A549 (cell line): ENCODE data around the gene RHEB.

Source experiments
- CBX8 ChIP-seq: fragments of 200-600 bp; sonication (generic); IDR thresholded peaks from 2 replicates; pipeline ENCODE4 v1.6.1; 2016
- CHD2 ChIP-seq: fragments of 150-350 bp; IDR thresholded peaks from 2 replicates; pipeline ENCODE4 v1.6.1; 2014; ENCODE audit warnings: low read length; ENCODE audit not compliant: partially characterized antibody
- FOSL2 ChIP-seq, 2 experiments: fragments of 450-650 bp in 1 of 2; fragments of >200 bp in 1 of 2; sonication (Bioruptor Twin) in 1 of 2; formaldehyde crosslinking; IDR thresholded peaks; 2 replicates each; pipeline versions ENCODE4 v1.5.0 to v1.6.1; 2016 to 2020; ENCODE audit warnings: mild to moderate bottlenecking in 1 of 2, moderate library complexity in 1 of 2
- HMGXB4 ChIP-seq: fragments of 250-450 bp; sonication (Bioruptor Pico); IDR thresholded peaks from 2 replicates; pipeline ENCODE4 v1.5.0; 2021; ENCODE audit warnings: mild to moderate bottlenecking, moderate library complexity, borderline replicate concordance
- KDM1A ChIP-seq: fragments of 200-600 bp; sonication (generic); IDR thresholded peaks from 2 replicates; pipeline ENCODE4 v1.6.1; 2016; ENCODE audit warnings: low read depth, mild to moderate bottlenecking
- MAZ ChIP-seq: fragments of 150-350 bp; IDR thresholded peaks from 2 replicates; pipeline ENCODE4 v1.6.1; 2014; ENCODE audit warnings: antibody characterized with exemption, low read depth, low read length, borderline replicate concordance
- PBX3 ChIP-seq: IDR thresholded peaks from 2 replicates; pipeline ENCODE4 v1.6.1; 2012
- POLR2A ChIP-seq: IDR thresholded peaks from 2 replicates; pipeline ENCODE4 v1.6.1; 2012; ENCODE audit warnings: mild to moderate bottlenecking, low read length
- POLR2AphosphoS2 ChIP-seq: conservative IDR thresholded peaks from 2 replicates; pipeline ENCODE4 v1.6.1; 2012; ENCODE audit warnings: low read length, improper control_type of control experiment, inconsistent platforms
- USF2 ChIP-seq: fragments of 450-650 bp; IDR thresholded peaks from 2 replicates; pipeline ENCODE4 v1.6.1; 2014; ENCODE audit warnings: antibody characterized with exemption
- ZNF302 ChIP-seq: fragments of 250-450 bp; sonication (Bioruptor Pico); IDR thresholded peaks from 2 replicates; pipeline ENCODE4 v1.9.0; 2021; ENCODE audit warnings: inconsistent platforms, mild to moderate bottlenecking, moderate library complexity
- TF ChIP-seq, protein P1 (sequence below): fragments of >200 bp; sonication (Bioruptor Twin); formaldehyde crosslinking; IDR thresholded peaks from 3 replicates; pipeline ENCODE4 v1.5.1; 2016
- TF ChIP-seq, protein P2 (sequence below): IDR thresholded peaks from 2 replicates; pipeline ENCODE4 v1.6.1; 2012

GRCh38 chr7:151490456-151491105 is 29.1 kb downstream of the RHEB start:
- TF ChIP-seq, protein P1, sequence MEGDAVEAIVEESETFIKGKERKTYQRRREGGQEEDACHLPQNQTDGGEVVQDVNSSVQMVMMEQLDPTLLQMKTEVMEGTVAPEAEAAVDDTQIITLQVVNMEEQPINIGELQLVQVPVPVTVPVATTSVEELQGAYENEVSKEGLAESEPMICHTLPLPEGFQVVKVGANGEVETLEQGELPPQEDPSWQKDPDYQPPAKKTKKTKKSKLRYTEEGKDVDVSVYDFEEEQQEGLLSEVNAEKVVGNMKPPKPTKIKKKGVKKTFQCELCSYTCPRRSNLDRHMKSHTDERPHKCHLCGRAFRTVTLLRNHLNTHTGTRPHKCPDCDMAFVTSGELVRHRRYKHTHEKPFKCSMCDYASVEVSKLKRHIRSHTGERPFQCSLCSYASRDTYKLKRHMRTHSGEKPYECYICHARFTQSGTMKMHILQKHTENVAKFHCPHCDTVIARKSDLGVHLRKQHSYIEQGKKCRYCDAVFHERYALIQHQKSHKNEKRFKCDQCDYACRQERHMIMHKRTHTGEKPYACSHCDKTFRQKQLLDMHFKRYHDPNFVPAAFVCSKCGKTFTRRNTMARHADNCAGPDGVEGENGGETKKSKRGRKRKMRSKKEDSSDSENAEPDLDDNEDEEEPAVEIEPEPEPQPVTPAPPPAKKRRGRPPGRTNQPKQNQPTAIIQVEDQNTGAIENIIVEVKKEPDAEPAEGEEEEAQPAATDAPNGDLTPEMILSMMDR, result no peak
- TF ChIP-seq POLR2A (no peak), FOSL2 (IDR thresholded peaks at IDR 0.05) (no peak), FOSL2 (CRISPR knock-in tag; IDR thresholded peaks at IDR 0.05) (no peak), HMGXB4 (no peak), CHD2 (no peak), POLR2AphosphoS2 (no peak), ZNF302 (CRISPR knock-in tag) (no peak), KDM1A (no peak), PBX3 (no peak), CBX8 (no peak), USF2 (no peak), MAZ (no peak)
- TF ChIP-seq, protein P2, sequence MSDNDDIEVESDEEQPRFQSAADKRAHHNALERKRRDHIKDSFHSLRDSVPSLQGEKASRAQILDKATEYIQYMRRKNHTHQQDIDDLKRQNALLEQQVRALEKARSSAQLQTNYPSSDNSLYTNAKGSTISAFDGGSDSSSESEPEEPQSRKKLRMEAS, result no peak
